Activated T-helper 1 cell treated with anti-CD3 and anti-CD28 coated beads, Interleukin-2, amount 50 U/mL, for 16 hours (primary cell): ENCODE measurements around the gene SNRK.

ENCODE experiments used
- DNase-seq, 2 donors: peaks; one replicate each; pipeline ENCODE4 v3.0.0-alpha.2; 2020; ENCODE audit warnings: low read depth in 1 of 2, low spot score in 1 of 2

Gene SNRK

GRCh38 chr3:43309372-43310305, 23.3 kb downstream of the SNRK start:
- no peak for DNase-seq

DNA sequence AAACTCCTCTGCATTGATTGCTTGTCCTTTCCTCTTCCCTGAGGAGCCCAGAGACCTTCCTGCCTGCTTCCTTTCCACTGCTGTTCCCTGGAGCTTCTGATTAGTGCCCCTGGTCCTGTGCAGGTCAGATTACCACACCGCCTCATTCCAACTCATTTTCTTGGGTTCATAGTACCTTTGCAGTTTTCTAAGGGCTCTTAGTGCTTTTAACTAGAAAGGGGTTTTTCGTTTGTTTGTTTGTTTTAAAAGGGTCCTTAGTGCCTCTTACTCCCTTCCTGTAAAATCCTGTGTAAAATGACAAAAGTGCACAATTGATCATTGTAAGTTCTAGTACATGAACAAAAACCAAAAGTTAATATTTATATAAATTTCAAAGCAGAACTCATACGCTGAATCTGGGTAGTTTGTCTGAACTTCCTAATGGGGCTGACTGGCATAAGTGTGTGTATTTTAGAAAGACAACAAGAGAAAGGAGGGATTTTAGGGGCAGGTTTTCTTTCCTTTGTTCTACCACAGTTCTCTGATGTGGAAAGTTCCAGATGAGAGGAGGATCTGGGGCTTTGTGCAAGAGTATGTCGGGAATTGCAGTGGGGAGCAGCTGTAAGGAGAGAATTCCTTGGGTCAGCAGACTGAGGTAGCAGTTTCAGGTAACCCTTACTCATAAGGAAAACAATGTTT, 30.6 kb downstream of the SNRK start:
- DNase-seq, result no peak

- DNase-seq, result no peak
Observed at GRCh38 chr3:43317461-43318316, 31.3 kb downstream of the SNRK start.

- DNase-seq, result no peak
Observed at GRCh38 chr3:43319376-43319775, 33.0 kb downstream of the SNRK start.

DNA sequence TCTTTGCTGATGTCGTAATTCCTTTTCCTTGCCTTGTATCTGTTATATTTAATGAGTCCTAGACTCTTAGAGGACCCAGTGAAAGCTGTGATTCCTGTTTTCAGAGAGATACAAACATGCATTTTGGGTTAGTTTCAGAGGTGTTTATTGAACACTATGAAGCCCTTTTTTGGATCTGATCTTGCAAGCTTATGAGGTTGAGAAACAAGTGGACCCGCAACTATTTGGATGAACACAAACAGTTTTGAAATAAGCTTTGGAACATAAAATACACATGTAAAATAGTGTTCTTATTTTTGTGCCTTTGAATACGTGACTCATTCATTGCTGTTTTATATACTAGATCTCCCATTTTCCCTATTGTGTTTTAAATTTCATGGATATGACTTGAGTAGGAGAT, 33.5 kb downstream of the SNRK start:
- no peak for DNase-seq

GRCh38 chr3:43320288-43320687, 33.9 kb downstream of the SNRK start:
- no peak for DNase-seq

DNA sequence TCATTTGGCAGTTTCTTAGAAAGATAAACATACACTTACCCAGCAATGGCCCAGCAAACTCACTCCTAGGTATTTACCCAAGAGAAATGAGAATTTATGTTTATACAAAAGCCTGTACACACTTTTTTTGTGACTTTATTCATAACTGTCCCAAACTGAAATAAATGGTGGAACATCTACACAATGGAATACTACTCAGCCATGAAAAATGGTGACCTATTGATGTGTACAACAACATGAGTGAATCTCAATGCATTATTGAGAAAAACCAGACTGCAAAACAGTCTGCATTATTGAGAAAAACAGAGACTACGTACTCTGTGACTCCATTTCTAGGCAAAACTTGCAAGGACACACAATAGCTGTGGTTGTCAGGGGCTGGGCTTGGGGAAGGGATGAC, 37.2 kb downstream of the SNRK start:
- no peak for DNase-seq

GRCh38 chr3:43326891-43327581, 40.7 kb downstream of the SNRK start:
- no peak for DNase-seq

DNA sequence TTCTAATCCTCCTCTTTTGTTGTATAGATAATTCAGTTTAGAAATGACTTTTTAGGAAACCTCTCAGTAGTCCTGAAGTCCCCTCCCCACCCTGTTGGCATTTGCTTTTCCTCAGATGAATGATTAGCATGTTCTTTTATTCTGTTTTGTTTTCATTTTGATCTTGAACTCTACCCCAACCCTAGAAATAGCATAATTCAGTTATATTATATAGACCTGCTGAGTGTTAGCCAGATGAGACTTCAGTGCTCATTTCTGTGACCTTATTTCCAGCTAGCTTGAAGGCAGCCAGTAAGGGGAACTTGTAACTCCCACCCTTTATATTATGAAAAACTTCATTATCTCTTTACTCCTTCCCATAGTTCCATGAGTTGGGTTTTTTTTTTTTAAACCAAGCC, 41.2 kb downstream of the SNRK start:
- DNase-seq, result no peak

GRCh38 chr3:43328653-43329052, 42.3 kb downstream of the SNRK start:
- no peak for DNase-seq

GRCh38 chr3:43330981-43331380, 44.6 kb downstream of the SNRK start:
- no peak for DNase-seq

- no peak for DNase-seq
Observed at GRCh38 chr3:43331381-43331780, 45.0 kb downstream of the SNRK start.

- DNase-seq, result no peak
Observed at GRCh38 chr3:43334976-43335375, 48.6 kb downstream of the SNRK start.

- no peak for DNase-seq
Observed at GRCh38 chr3:43335799-43336198, 49.5 kb downstream of the SNRK start.

GRCh38 chr3:43338295-43338694, 52.0 kb downstream of the SNRK start:
- no peak for DNase-seq

GRCh38 chr3:43340403-43340802, 54.1 kb downstream of the SNRK start:
- no peak for DNase-seq

DNA sequence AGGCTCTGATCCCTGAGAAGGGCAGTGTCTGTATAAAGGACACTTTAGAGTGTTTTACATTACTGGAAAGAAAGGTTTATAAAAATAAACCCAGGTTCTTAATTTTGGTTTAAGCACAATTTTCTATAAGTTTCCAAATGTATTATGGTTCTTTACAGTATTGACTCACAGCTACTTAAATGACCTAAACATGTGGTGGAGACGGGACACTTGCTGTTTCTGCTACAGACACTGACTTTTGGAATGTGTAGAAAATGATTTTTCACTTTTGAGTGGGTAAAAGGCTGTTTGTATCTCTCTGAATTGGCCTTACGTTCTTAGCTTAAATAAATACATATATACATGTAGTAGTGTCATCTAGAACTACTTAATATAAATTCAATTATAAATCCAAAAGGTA, 55.4 kb downstream of the SNRK start:
- DNase-seq, result no peak

- no peak for DNase-seq
Observed at GRCh38 chr3:43343185-43343584, 56.8 kb downstream of the SNRK start.

GRCh38 chr3:43343815-43344214, 57.5 kb downstream of the SNRK start:
- DNase-seq, result no peak

- no peak for DNase-seq
Observed at GRCh38 chr3:43344520-43344919, 58.2 kb downstream of the SNRK start.

DNA sequence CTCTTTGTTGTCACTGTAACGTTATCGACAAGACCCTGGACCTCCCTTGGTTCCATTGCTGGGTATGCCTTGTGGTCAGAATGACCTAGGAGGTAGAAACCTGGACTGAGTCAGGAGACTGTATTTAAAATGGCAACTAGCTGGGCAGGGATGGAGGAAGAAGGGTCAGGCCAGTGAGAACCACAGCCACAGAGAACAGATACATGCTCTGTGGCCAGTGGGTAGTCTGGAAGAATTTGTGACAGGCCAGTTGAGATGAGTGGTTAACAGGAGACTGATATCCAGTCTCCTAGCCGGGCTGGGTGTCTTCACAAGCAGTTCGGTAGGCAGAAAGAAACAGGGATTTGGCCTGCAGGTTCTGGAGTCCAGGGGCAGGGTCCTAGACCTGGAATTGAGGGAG, 58.9 kb downstream of the SNRK start:
- no peak for DNase-seq
